PC-9 (cell line): ENCODE measurements around the gene GALNT5.

Experiments used
- EZH2 ChIP-seq: fragments of 200-600 bp; sonication (generic); IDR thresholded peaks from 2 replicates; pipeline ENCODE4 v1.8.0; 2017; ENCODE audit warnings: antibody characterized with exemption, low read depth
- TF ChIP-seq, protein P1 (sequence below): fragments of 200-600 bp; sonication (generic); conservative IDR thresholded peaks from 2 replicates; pipeline ENCODE4 v1.6.1; 2017; ENCODE audit warnings: mixed run types, antibody characterized with exemption, mild to moderate bottlenecking, moderate library complexity

DNA sequence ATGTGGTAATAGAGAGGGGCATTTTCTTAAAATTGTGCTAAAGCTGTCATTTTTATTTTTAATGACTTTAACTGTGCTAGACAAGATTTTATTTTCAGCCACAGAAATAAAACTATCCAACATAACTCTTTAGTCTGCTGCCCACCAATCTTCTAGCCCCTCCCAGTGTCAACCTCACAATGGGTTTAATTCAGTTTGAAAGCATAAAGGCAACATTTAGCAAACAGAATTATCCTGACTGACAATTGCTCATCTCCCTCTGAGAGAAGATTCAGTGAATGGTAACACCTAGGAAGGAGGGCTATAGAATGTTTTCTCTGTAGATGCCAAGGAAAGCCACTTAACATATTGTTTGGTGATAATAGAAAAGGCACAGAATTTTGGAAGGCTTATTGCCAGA lies 62.9 kb downstream of the GALNT5 start:
- TF ChIP-seq, protein P1, sequence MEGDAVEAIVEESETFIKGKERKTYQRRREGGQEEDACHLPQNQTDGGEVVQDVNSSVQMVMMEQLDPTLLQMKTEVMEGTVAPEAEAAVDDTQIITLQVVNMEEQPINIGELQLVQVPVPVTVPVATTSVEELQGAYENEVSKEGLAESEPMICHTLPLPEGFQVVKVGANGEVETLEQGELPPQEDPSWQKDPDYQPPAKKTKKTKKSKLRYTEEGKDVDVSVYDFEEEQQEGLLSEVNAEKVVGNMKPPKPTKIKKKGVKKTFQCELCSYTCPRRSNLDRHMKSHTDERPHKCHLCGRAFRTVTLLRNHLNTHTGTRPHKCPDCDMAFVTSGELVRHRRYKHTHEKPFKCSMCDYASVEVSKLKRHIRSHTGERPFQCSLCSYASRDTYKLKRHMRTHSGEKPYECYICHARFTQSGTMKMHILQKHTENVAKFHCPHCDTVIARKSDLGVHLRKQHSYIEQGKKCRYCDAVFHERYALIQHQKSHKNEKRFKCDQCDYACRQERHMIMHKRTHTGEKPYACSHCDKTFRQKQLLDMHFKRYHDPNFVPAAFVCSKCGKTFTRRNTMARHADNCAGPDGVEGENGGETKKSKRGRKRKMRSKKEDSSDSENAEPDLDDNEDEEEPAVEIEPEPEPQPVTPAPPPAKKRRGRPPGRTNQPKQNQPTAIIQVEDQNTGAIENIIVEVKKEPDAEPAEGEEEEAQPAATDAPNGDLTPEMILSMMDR: no peak
- TF ChIP-seq EZH2: no peak
